CD4-positive, alpha-beta T cell treated with Interleukin-15 for 1 hour (primary cell): Measurements from ENCODE around the gene HAPSTR1.
"Not testable (repeated sequence)": the region's sequence is repeated elsewhere in the genome, so short reads cannot be mapped to it uniquely, and the experiment has no call there.

Source experiments
- DNase-seq: peaks from one replicate; pipeline ENCODE4 v3.0.0-alpha.2; 2020

The HAPSTR1 gene

GRCh38 chr16:9090960-9091866 lies at the start of gene HAPSTR1:
Gene HAPSTR1 (plus strand): TSS chr16:9091644. CDS start chr16:9092045, 401 bp downstream.
- DNase-seq, result peak; percentile 100

GRCh38 chr16:9042533-9042932 lies 48.9 kb upstream of the HAPSTR1 start:
- no peak for DNase-seq

- DNase-seq, result no peak
Measured at GRCh38 chr16:9042964-9043680, 48.3 kb upstream of the HAPSTR1 start.

GRCh38 chr16:9045562-9045961 lies 45.9 kb upstream of the HAPSTR1 start:
- DNase-seq, result not testable (repeated sequence)

- no peak for DNase-seq
Measured at GRCh38 chr16:9046667-9047055, 44.8 kb upstream of the HAPSTR1 start.

- DNase-seq, result peak; percentile 54
Measured at GRCh38 chr16:9047689-9048301, 43.6 kb upstream of the HAPSTR1 start.

- no peak for DNase-seq
Measured at GRCh38 chr16:9048302-9048700, 43.1 kb upstream of the HAPSTR1 start.

GRCh38 chr16:9049241-9049640 lies 42.2 kb upstream of the HAPSTR1 start:
- no peak for DNase-seq

- DNase-seq, result no peak
Measured at GRCh38 chr16:9050102-9050830, 41.2 kb upstream of the HAPSTR1 start.

GRCh38 chr16:9053006-9053601 lies 38.3 kb upstream of the HAPSTR1 start:
- DNase-seq, result peak; percentile 24

- no peak for DNase-seq
Measured at GRCh38 chr16:9054460-9054859, 37.0 kb upstream of the HAPSTR1 start.

GRCh38 chr16:9055115-9055514 lies 36.3 kb upstream of the HAPSTR1 start:
- DNase-seq, result no peak

- no peak for DNase-seq
Measured at GRCh38 chr16:9055661-9056060, 35.8 kb upstream of the HAPSTR1 start.

- DNase-seq, result no peak
Measured at GRCh38 chr16:9056061-9056460, 35.4 kb upstream of the HAPSTR1 start.

- no peak for DNase-seq
Measured at GRCh38 chr16:9058211-9058610, 33.2 kb upstream of the HAPSTR1 start.

GRCh38 chr16:9060225-9060624 lies 31.2 kb upstream of the HAPSTR1 start:
- no peak for DNase-seq

GRCh38 chr16:9061358-9061813 lies 30.1 kb upstream of the HAPSTR1 start:
- DNase-seq, result no peak

- no peak for DNase-seq
Measured at GRCh38 chr16:9062301-9062700, 29.1 kb upstream of the HAPSTR1 start.

- DNase-seq, result no peak
Measured at GRCh38 chr16:9065077-9065476, 26.4 kb upstream of the HAPSTR1 start.

GRCh38 chr16:9068886-9069285 lies 22.6 kb upstream of the HAPSTR1 start:
- no peak for DNase-seq

- DNase-seq, result no peak
Measured at GRCh38 chr16:9070254-9070653, 21.2 kb upstream of the HAPSTR1 start.

GRCh38 chr16:9071377-9071776 lies 20.1 kb upstream of the HAPSTR1 start:
- no peak for DNase-seq
